H9 (cell line): Measurements from ENCODE around the gene CDK5RAP1. TPM values are rescaled to one million over a fixed set of nuclear protein-coding genes. Genes with fewer than 3 reads are reported as not detected.
A peak's percentile ranks its signal among the peaks of the same experiment; 100 is the strongest.

Experiments
- DNase-seq: peaks from one replicate; pipeline ENCODE4 v3.0.0-alpha.2; 2017
- H2AFZ ChIP-seq: one replicate; pipeline ENCODE4 v1.6.1; 2013; ENCODE audit warnings: mild to moderate bottlenecking, low read length, control low read depth, moderate library complexity
- H2AK5ac ChIP-seq: 2 replicates; pipeline ENCODE4 v1.6.1; 2013; ENCODE audit warnings: low read length, control low read depth, mixed read lengths; ENCODE audit not compliant: insufficient read length
- H2BK120ac ChIP-seq: one replicate; pipeline ENCODE4 v1.6.1; 2013; ENCODE audit warnings: low read depth, mild to moderate bottlenecking, low read length, control low read depth, inconsistent platforms; ENCODE audit not compliant: poor library complexity, severe bottlenecking
- H2BK12ac ChIP-seq: 2 replicates; pipeline ENCODE4 v1.6.1; 2013; ENCODE audit warnings: low read length, control low read depth, mixed read lengths, low read depth; ENCODE audit not compliant: insufficient read length
- H2BK15ac ChIP-seq: 2 replicates; pipeline ENCODE4 v1.6.1; 2013; ENCODE audit warnings: low read depth, low read length, control low read depth
- H2BK20ac ChIP-seq: one replicate; pipeline ENCODE4 v1.6.1; 2013; ENCODE audit warnings: low read depth, mild to moderate bottlenecking, low read length, control low read depth, inconsistent platforms; ENCODE audit not compliant: poor library complexity, severe bottlenecking
- H2BK5ac ChIP-seq: 2 replicates; pipeline ENCODE4 v1.6.1; 2013; ENCODE audit warnings: low read length, control low read depth, mixed read lengths; ENCODE audit not compliant: insufficient read length
- H3K14ac ChIP-seq: 2 replicates; pipeline ENCODE4 v1.6.1; 2013; ENCODE audit warnings: low read length, control low read depth; ENCODE audit not compliant: insufficient read depth
- H3K18ac ChIP-seq: 2 replicates; pipeline ENCODE4 v1.6.1; 2013; ENCODE audit warnings: low read depth, mild to moderate bottlenecking, mixed read lengths, low read length, control low read depth; ENCODE audit not compliant: insufficient read length
- H3K23ac ChIP-seq: 2 replicates; pipeline ENCODE4 v1.6.1; 2013; ENCODE audit warnings: low read length, control low read depth, mixed read lengths, low read depth; ENCODE audit not compliant: insufficient read length
- H3K23me2 ChIP-seq: 2 replicates; pipeline ENCODE4 v1.6.1; 2013; ENCODE audit warnings: low read depth, mild to moderate bottlenecking, mixed read lengths, low read length, control low read depth; ENCODE audit not compliant: insufficient read length, poor library complexity, severe bottlenecking
- H3K27ac ChIP-seq: 2 replicates; pipeline ENCODE4 v1.5.1; 2013; ENCODE audit warnings: low read length, control low read depth, mixed read lengths, low read depth; ENCODE audit not compliant: insufficient read length
- H3K27me3 ChIP-seq: 2 replicates; pipeline ENCODE4 v1.6.1; 2013; ENCODE audit warnings: low read length, control low read depth, inconsistent platforms; ENCODE audit not compliant: insufficient read depth
- H3K4ac ChIP-seq: 2 replicates; pipeline ENCODE4 v1.6.1; 2013; ENCODE audit warnings: low read depth, mild to moderate bottlenecking, control low read depth, inconsistent platforms, low read length, moderate library complexity
- H3K4me1 ChIP-seq: 2 replicates; pipeline ENCODE4 v1.6.1; 2013; ENCODE audit warnings: low read length, control low read depth, inconsistent platforms; ENCODE audit not compliant: insufficient read depth
- H3K4me2 ChIP-seq: 2 replicates; pipeline ENCODE4 v1.6.1; 2013; ENCODE audit warnings: low read length, control low read depth, mixed read lengths; ENCODE audit not compliant: insufficient read length, insufficient read depth
- H3K56ac ChIP-seq: 2 replicates; pipeline ENCODE4 v1.6.1; 2013; ENCODE audit warnings: low read depth, mild to moderate bottlenecking, mixed read lengths, low read length, control low read depth; ENCODE audit not compliant: insufficient read length
- H3K79me1 ChIP-seq: 2 replicates; pipeline ENCODE4 v1.6.1; 2013; ENCODE audit warnings: low read depth, mild to moderate bottlenecking, moderate library complexity, low read length, control low read depth, inconsistent platforms; ENCODE audit not compliant: insufficient read depth, poor library complexity, severe bottlenecking
- H3K79me2 ChIP-seq: 2 replicates; pipeline ENCODE4 v1.6.1; 2013; ENCODE audit warnings: low read length, control low read depth, inconsistent platforms; ENCODE audit not compliant: insufficient read depth
- H3K9ac ChIP-seq: 2 replicates; pipeline ENCODE4 v1.6.1; 2013; ENCODE audit warnings: low read length, control low read depth, mixed read lengths; ENCODE audit not compliant: insufficient read length; ENCODE audit errors: extremely low read depth
- H3K9me3 ChIP-seq: one replicate; pipeline ENCODE4 v1.6.1; 2013; ENCODE audit warnings: low read depth, low read length, inconsistent platforms; ENCODE audit not compliant: control insufficient read depth
- H3T11ph ChIP-seq: one replicate; pipeline ENCODE4 v1.6.1; 2013; ENCODE audit warnings: mild to moderate bottlenecking, low read length, control low read depth, inconsistent platforms
- H4K20me1 ChIP-seq: one replicate; pipeline ENCODE4 v1.6.1; 2013; ENCODE audit not compliant: control insufficient read depth, insufficient read length, insufficient read depth
- H4K5ac ChIP-seq: 2 replicates; pipeline ENCODE4 v1.6.1; 2013; ENCODE audit warnings: low read depth, mild to moderate bottlenecking, mixed read lengths, low read length, control low read depth; ENCODE audit not compliant: insufficient read length
- H4K8ac ChIP-seq: replicated peaks from 2 replicates; pipeline ENCODE4 v1.6.1; 2013; ENCODE audit warnings: low read length, control low read depth, mixed read lengths, low read depth; ENCODE audit not compliant: insufficient read length
- H4K91ac ChIP-seq: 2 replicates; pipeline ENCODE4 v1.6.1; 2013; ENCODE audit warnings: low read depth, mild to moderate bottlenecking, moderate library complexity, mixed read lengths, low read length, control low read depth; ENCODE audit not compliant: insufficient read length
- H3K27ac Mint-ChIP-seq, 3 experiments: 2 replicates in 2 of 3; 3 replicates in 1 of 3; pipeline ENCODE4 v1.8.0; 2020 to 2021; ENCODE audit warnings: mixed read lengths in 3 of 3, mild to moderate bottlenecking in 1 of 3, moderate library complexity in 1 of 3
- H3K27me3 Mint-ChIP-seq: 2 replicates; pipeline ENCODE4 v1.8.0; 2021; ENCODE audit warnings: low read depth, mild to moderate bottlenecking, moderate library complexity, mixed read lengths
- H3K36me3 Mint-ChIP-seq, 3 experiments: 2 replicates in 2 of 3; 3 replicates in 1 of 3; pipeline ENCODE4 v1.8.0; 2020 to 2021; ENCODE audit warnings: low read depth in 3 of 3, mixed read lengths in 3 of 3; ENCODE audit not compliant: insufficient read depth in 1 of 3
- H3K4me1 Mint-ChIP-seq, 2 experiments: 2 replicates each; pipeline ENCODE4 v1.8.0; 2020; ENCODE audit warnings: mixed read lengths in 2 of 2
- H3K4me3 Mint-ChIP-seq, 2 experiments: 2 replicates in 1 of 2; 3 replicates in 1 of 2; pipeline ENCODE4 v1.8.0; 2020 to 2021; ENCODE audit warnings: mild to moderate bottlenecking in 2 of 2, mixed read lengths in 2 of 2, moderate library complexity in 1 of 2
- H3K9me3 Mint-ChIP-seq, 2 experiments: 2 replicates in 1 of 2; 3 replicates in 1 of 2; pipeline ENCODE4 v1.8.0; 2020; ENCODE audit warnings: mild to moderate bottlenecking in 2 of 2, mixed read lengths in 2 of 2, moderate library complexity in 1 of 2
- WGBS: extraction: QIAGEN DNeasy Blood & Tissue Kit; methylation state at CpG from one replicate; pipeline ENCODE4 v1.1.7; 2013; ENCODE audit warnings: missing lambda C conversion rate, low lambda C conversion rate, mixed read lengths; ENCODE audit not compliant: insufficient read length; ENCODE audit errors: extremely low coverage; 5-methylcytosine and 5-hydroxymethylcytosine counted together
- total RNA-seq: library from RNA; stranded (reverse); gene quantifications from 2 replicates; pipeline ENCODE4 v1.2.1, GENCODE V29; 2021
- TF ChIP-seq, protein P1 (sequence below): fragments of 200-600 bp; sonication (generic); conservative IDR thresholded peaks from 3 replicates; pipeline ENCODE4 v1.8.0; 2021; ENCODE audit warnings: antibody characterized with exemption, mild to moderate bottlenecking

CDK5RAP1 gene
- total RNA-seq, 1 experiment from 2014 or later: 66.4 TPM

DNA sequence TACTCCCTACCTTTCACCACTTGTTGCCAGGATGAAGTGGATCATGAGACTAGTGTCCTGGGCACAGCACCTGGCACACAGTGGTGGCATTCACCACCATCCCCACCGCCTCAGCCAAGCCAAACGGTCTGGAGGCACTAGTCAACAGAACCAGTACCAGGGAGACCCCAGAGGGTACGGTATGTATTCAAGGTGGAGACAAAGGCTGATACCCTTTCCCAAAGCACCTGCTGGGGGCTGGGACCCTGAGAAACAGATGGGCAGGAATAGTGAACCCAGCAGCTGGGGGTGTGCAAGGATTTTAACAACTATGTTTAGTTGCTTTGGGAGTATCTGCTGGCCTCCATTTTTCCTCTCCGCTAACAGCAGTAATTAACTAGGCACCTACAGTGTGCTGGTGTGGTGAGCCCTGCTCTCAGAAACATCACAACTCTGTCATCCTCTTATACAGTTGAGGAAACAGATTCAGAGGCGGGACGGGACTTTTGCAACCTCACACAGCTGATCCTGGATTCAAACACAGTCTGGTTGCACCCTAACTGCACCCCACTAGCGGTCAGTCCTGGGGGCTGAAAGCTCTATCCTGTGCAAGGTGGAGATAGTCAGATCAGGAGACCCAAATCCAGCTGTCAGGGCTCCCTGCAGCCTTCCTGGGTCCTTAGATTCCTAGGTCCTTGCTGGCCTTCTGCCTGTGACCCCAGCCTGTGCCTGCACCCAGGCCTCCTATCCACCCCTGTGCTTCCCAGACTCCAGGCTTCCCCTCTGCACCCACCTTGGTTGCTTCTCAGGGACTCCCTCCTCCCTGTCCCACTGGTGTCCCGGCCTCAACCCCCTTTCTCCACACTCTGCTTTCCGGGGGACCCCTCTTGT, 41.1 kb upstream of the CDK5RAP1 start:
- DNase-seq: no peak
- no peak overlapping the region for H4K5ac ChIP-seq
- no peaks in the 10 kb centered on the region for H3K4me1 ChIP-seq
- no peaks in the 10 kb centered on the region for H3K9me3 ChIP-seq
- no peak overlapping the region for H4K8ac ChIP-seq
- Mint-ChIP-seq H3K4me3 (peak overlapping the region; percentile 66 to 88), H3K27me3 (peaks cover 41% of the 10 kb centered on the region), H3K9me3 (no peaks in the 10 kb centered on the region), H3K27ac (no peak overlapping the region), H3K36me3 (no peaks in the 10 kb centered on the region), H3K4me1 (peaks cover 12 to 19% of the 10 kb centered on the region in 2 experiments)
- peaks cover 12% of the 10 kb centered on the region for H3K23me2 ChIP-seq
- H3K23ac ChIP-seq: no peak overlapping the region
- H2BK12ac ChIP-seq: no peak overlapping the region
- peaks cover 2% of the 10 kb centered on the region for H4K20me1 ChIP-seq
- WGBS: no CpG with 5 or more reads among the region's 9 CpGs
- TF ChIP-seq, protein P1, sequence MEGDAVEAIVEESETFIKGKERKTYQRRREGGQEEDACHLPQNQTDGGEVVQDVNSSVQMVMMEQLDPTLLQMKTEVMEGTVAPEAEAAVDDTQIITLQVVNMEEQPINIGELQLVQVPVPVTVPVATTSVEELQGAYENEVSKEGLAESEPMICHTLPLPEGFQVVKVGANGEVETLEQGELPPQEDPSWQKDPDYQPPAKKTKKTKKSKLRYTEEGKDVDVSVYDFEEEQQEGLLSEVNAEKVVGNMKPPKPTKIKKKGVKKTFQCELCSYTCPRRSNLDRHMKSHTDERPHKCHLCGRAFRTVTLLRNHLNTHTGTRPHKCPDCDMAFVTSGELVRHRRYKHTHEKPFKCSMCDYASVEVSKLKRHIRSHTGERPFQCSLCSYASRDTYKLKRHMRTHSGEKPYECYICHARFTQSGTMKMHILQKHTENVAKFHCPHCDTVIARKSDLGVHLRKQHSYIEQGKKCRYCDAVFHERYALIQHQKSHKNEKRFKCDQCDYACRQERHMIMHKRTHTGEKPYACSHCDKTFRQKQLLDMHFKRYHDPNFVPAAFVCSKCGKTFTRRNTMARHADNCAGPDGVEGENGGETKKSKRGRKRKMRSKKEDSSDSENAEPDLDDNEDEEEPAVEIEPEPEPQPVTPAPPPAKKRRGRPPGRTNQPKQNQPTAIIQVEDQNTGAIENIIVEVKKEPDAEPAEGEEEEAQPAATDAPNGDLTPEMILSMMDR: no peak
- peaks cover 12% of the 10 kb centered on the region; the same call in 1 of the 2 replicates for H3K27me3 ChIP-seq
- H3K4ac ChIP-seq: no peak overlapping the region
- no peaks in the 10 kb centered on the region for H3K79me1 ChIP-seq
- no peak overlapping the region for H3K18ac ChIP-seq
- H3K14ac ChIP-seq: no peak overlapping the region
- no peak overlapping the region for H2BK20ac ChIP-seq
- no peaks in the 10 kb centered on the region for H3K79me2 ChIP-seq
- no peak overlapping the region for H2AFZ ChIP-seq
- no peak overlapping the region for H2BK15ac ChIP-seq
- H3K27ac ChIP-seq: no peak overlapping the region
- H3T11ph ChIP-seq: no peak overlapping the region
- H3K4me2 ChIP-seq: peak overlapping the region; percentile 27
- H2AK5ac ChIP-seq: no peak overlapping the region
- H3K9ac ChIP-seq: no peak overlapping the region
- no peak overlapping the region for H2BK5ac ChIP-seq
- H3K56ac ChIP-seq: no peak overlapping the region
- H2BK120ac ChIP-seq: no peak overlapping the region
- H4K91ac ChIP-seq: no peak overlapping the region
